LNCAP (cell line): ENCODE data around the gene PPP1R15B.

Source experiments
- CTCF ChIP-seq: fragments of 450-650 bp; IDR thresholded peaks from 2 replicates; pipeline ENCODE4 v1.5.1; 2017; ENCODE audit warnings: mild to moderate bottlenecking

PPP1R15B gene

GRCh38 chr1:204454476-204454875, 42.9 kb upstream of the PPP1R15B start:
- TF ChIP-seq CTCF, result no peak

DNA sequence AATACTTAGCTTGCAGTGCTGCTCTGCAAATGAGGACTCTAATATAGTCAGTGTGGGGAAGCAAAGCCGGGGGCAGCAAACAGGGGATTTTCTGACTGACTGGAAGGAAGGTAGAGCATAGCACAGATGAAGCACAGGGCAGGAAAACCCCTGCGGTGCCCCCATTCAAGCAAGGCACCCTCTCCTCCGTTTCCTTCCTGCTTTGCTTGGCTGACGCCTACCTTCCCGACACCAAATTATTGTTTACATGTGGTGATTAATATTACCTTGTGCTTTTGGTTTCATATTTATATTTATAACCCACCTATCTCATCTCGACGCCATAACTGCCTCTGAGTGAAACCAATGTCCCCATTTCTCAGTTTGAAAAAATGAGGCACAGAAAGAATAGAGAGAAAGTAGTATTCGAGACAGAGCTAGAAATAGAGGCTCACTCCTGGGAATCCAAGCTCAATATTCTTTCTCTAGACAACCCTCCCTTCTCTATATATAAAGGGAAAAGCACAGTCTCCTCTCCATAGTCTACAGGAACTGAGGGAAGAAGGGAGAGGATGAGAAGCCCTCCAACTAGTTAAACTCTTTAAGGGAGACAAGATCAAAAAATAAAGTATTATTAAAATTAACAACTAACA, 41.6 kb upstream of the PPP1R15B start:
- TF ChIP-seq CTCF, result no peak

- TF ChIP-seq CTCF, result no peak
These were observed 39.9 kb upstream of the PPP1R15B start for GRCh38 chr1:204451352-204452124.

DNA sequence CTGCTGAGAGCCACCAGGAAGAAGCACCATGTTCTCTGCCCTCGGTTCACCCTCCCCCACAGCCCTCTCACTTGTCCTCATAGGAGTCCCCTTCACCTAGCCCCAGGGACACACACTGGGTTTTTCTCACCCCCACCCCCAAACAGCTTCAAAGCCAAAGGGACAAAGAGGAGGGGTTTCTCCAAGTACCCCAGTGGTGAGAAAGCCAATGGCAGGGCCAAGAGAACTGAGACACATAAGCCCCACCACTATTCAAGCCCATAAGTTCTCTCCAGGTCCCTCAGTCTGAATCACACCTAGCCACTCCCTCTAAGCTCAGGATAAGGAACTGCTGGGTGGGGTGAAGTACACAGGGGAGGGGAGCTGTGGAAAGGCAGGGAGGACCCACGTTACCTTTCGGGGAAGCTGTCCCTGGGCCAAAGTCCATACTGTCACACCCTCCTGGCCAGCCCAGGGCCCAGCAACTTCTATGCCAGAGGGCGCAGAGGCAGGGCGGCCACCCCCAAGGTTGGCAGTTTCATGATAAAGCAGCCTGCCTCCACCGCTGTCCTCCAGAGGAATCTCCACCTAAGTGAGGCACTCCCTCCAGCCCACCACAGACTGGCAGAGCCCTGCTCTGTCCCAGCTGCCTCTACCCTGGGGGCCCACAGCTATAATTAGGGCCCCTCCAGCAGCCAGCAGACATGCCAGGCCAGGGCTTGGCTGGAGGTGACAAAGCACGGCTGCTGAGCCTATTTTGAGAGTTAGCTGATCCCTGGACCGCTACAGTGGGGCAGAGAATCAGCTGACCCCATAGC, 39.0 kb upstream of the PPP1R15B start:
- TF ChIP-seq CTCF, result no peak

GRCh38 chr1:204449678-204450280, 38.2 kb upstream of the PPP1R15B start:
- TF ChIP-seq CTCF, result no peak

DNA sequence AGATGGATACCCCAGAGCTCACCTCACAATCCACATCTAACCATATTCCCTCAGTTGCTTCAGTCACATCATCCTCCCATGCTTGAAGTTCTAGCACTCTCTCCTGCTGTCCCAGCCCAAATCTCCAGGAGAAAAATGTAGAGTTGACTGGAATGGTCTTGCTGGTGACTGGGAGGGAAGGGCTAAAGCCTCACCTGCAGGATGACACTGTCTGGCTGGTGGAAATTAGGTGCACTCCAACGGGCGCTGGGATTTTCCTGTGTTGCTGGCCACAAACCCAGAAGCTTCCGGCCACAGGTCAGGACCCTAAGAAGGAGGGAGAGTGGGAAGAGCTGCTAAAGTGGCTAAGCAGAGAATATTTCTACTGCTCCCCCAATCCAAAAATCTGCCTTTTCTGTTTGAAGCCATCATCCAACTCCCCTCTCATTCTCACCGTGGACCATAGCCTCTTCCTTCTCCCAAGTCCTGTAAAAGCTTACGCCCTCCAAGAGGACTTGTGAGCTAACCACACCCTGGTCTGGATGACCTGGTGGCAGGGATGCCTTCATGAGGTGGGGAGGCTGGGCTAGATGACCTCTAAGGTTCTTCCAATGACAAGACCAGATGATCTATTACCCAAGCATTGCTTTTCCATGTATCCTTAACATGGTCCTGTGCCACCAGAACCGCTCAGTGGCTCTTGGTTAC, 37.5 kb upstream of the PPP1R15B start:
- TF ChIP-seq CTCF, result no peak
